ENCODE measurements around the gene SLC39A7.
A peak's percentile ranks its signal among the peaks of the same experiment; 100 is the strongest.

SLC39A7 gene, protein sequence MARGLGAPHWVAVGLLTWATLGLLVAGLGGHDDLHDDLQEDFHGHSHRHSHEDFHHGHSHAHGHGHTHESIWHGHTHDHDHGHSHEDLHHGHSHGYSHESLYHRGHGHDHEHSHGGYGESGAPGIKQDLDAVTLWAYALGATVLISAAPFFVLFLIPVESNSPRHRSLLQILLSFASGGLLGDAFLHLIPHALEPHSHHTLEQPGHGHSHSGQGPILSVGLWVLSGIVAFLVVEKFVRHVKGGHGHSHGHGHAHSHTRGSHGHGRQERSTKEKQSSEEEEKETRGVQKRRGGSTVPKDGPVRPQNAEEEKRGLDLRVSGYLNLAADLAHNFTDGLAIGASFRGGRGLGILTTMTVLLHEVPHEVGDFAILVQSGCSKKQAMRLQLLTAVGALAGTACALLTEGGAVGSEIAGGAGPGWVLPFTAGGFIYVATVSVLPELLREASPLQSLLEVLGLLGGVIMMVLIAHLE

GRCh38 chr6:33200219-33201146 lies at the start of gene SLC39A7, which contains the start of gene RXRB:
Gene SLC39A7, plus strand, starts transcription at chr6:33200867. Its CDS starts 379 bp downstream, at chr6:33201246.
Gene RXRB, minus strand, starts transcription at chr6:33200665. Its CDS starts 189 bp downstream, at chr6:33200476.
- DNase-seq (ENCODE audit: low spot score) (peak; percentile 98), FAIRE-seq (peak; percentile 23)

DNA sequence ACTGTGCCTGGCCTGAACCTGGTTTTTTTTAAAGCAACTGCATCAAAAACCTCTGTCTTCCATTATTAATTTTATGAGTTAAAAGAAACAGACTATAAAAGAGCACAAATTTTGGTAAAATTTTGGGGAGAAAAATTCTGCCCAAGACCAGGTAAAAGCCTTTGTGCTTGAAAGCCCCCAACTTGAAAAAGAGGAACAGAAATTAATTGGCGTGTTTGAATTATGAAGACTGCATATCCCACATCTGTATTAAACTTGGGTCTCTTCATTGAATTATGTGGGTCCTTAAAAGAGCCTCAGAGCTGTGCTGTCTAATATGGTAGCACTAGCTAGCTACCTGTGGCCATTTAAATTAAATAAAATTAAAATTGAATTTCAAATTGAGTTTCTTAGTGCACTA lies 49.6 kb upstream of the SLC39A7 start:
- no peak for DNase-seq (ENCODE audit: low spot score)
- no peak for FAIRE-seq

GRCh38 chr6:33154349-33154748 lies 46.3 kb upstream of the SLC39A7 start:
- no peak for FAIRE-seq
- DNase-seq (ENCODE audit: low spot score), result no peak

DNA sequence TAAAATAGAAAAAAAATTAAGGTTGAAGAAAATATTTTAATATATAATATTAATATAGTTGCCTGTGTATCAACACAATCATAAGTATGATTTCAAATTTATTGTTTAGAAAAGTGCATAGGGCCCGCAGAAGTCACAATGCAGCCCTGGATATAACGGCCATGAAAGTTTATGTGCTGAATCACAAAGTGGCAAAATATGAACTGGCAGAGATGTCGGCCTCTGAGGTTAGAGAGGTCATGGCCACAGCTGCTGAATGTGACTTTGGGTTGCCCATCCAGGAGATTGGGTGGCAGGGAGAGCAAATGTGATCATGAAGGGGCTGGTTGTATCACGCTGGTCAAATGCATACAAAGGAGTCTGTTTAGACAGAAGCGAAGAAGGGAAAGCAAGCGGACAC lies 44.1 kb upstream of the SLC39A7 start:
- FAIRE-seq, result no peak
- no peak for DNase-seq (ENCODE audit: low spot score)

- DNase-seq (ENCODE audit: low spot score), result no peak
- no peak for FAIRE-seq
These were observed 43.7 kb upstream of the SLC39A7 start for GRCh38 chr6:33156964-33157363.

DNA sequence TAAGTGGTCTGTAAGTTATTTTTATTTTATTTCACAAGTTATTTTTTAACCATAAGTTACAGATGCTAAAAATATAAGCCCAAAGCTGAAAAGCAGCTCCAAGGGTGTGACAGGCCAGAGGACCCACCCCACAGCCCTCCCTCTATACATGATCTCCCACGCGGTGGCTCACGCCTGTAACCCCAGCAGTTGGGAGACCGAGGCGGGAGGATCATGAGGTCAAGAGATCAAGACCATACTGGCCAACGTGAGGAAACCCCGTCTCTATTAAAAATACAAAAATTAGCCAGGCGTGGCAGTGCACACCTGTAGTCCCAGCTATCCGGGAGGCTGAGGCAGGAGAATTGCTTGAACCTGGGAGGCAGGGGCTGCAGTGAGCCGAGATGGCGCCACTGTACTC lies 40.6 kb upstream of the SLC39A7 start:
- FAIRE-seq, result no peak
- no peak for DNase-seq (ENCODE audit: low spot score)

DNA sequence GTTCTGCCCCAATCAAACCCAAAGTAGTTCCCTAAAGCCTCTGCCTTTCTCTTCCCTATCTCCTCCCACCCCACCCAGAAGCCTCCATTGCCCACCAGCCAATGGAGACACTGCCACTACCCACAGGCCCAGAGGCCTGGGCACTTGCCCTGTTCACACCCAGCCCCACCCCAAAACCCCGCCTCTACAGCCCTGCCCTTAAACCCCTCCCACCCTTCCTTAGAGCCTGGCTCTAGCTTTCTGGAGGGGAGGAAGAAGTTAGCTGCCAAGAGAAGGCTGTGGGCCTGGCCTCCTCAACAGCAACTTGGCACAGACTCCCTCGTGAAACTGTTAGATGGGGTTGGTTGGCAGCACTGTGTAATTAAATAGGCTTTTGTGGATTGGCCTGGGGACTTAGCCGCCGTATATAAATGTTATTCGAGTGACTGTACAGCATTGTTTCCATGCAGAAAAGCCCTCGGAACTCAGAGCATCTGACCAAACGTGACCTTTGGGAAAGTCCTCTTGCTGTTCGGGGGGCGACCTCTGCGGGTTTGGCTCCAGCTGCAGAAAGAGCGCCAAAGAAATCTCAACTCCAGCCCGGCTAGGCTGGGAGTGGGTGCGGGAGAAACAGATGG lies 39.8 kb upstream of the SLC39A7 start:
- FAIRE-seq, result no peak
- DNase-seq (ENCODE audit: low spot score), result peak; percentile 85

GRCh38 chr6:33161354-33162331 lies 39.0 kb upstream of the SLC39A7 start:
- FAIRE-seq, result peak; percentile 76

DNA sequence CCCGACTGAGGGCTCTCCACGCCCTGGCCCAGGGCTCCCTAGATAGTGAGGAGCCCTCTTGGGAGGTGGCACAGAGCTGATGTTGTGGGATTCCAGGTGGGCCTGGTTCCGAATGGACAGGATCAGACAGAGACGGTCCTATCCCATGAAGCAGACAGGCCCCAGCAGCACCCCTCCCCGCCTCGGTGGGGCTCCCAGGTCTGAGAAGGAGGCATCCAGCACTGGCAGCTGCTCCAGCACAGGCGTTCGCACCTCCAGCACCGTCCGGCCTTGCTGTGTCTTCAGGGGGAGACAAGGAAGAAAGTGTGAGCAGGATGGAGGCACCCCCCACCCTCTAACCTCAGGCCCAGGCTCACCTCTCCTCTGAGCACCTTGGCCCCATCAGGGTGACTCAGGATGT lies 37.1 kb upstream of the SLC39A7 start:
- FAIRE-seq (no peak), DNase-seq (ENCODE audit: low spot score) (no peak)

More at GRCh38 chr6:33161354-33162331, 39.0 kb upstream of the SLC39A7 start:
- DNase-seq (ENCODE audit: low spot score), result peak; percentile 90

GRCh38 chr6:33164176-33164575 lies 36.5 kb upstream of the SLC39A7 start:
- FAIRE-seq, result no peak
- no peak for DNase-seq (ENCODE audit: low spot score)

GRCh38 chr6:33164665-33165373 lies 35.8 kb upstream of the SLC39A7 start:
- DNase-seq (ENCODE audit: low spot score), result no peak
- no peak for FAIRE-seq

- FAIRE-seq (no peak), DNase-seq (ENCODE audit: low spot score) (no peak)
These were observed 34.9 kb upstream of the SLC39A7 start for GRCh38 chr6:33165581-33166258.

DNA sequence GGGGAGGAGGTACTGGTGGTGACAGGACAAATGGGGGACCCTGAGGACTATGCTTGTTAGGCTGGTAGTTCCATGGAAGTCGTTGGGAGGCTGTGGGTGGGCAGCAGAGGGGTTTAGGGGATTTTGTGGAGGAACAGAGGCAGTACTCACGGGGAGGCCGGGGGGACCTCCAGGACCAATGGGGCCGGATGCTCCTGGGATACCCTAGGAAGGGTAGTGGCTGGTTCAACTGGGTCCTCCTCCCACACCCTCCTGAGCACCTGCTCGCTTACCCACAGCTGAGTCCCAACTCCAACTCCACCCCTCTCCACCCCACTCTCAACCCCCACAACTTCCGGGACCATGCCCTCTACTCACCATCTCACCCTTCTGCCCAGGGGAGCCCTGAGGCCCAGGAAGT lies 34.3 kb upstream of the SLC39A7 start:
- DNase-seq (ENCODE audit: low spot score) (no peak), FAIRE-seq (no peak)

DNA sequence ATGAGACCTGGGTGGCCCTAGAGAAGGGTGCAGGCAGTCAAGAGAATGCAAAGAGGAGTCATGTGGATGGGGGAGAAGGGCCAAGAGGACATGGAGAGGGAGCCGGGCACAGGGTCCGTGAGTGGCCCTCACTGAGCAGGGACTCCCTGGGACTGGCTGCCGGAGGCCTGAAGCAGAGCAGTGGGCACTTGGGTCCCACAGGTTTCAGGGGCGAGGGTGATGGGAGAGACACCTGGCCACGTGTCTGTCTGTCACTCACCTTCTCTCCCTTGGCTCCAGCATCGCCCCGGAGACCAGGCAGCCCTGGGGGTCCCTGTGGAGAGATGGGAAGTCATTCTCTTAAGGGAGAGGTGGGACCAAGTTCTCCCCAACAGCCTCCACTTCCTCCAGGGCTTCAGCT lies 33.9 kb upstream of the SLC39A7 start:
- no peak for FAIRE-seq
- DNase-seq (ENCODE audit: low spot score), result no peak

GRCh38 chr6:33167374-33168283 lies 33.0 kb upstream of the SLC39A7 start:
- FAIRE-seq (no peak), DNase-seq (ENCODE audit: low spot score) (no peak)

- FAIRE-seq, result no peak
These were observed 32.4 kb upstream of the SLC39A7 start for GRCh38 chr6:33168284-33168601.

GRCh38 chr6:33168639-33169038 lies 32.0 kb upstream of the SLC39A7 start:
- FAIRE-seq, result no peak
- DNase-seq (ENCODE audit: low spot score), result no peak

More at GRCh38 chr6:33168284-33168601, 32.4 kb upstream of the SLC39A7 start:
- DNase-seq (ENCODE audit: low spot score), result no peak

Measured in urothelium cell line (cell line).